Activated T-helper 17 cell treated with anti-CD3 and anti-CD28 coated beads, Interleukin-2, amount 50 U/mL, for 72 hours (primary cell): Measurements from ENCODE around the gene KIAA0753. TPM values are rescaled to one million over a fixed set of nuclear protein-coding genes. Genes with fewer than 3 reads are reported as not detected.
A peak's percentile ranks its signal among the peaks of the same experiment; 100 is the strongest.
"Not testable (repeated sequence)": the region's sequence is repeated elsewhere in the genome, so short reads cannot be mapped to it uniquely, and the experiment has no call there.

ENCODE experiments used
- ATAC-seq: fragments of 150-1000 bp; cut with Tn5 transposase; replicated peaks from 2 replicates; pipeline ENCODE4 v1.10.0; 2021; ENCODE audit warnings: mild to moderate bottlenecking, moderate library complexity
- H3K27ac Mint-ChIP-seq: one replicate; pipeline ENCODE4 v1.8.0; 2022; ENCODE audit warnings: mixed read lengths
- H3K27me3 Mint-ChIP-seq: one replicate; pipeline ENCODE4 v1.8.0; 2022; ENCODE audit warnings: mixed read lengths
- H3K36me3 Mint-ChIP-seq: one replicate; pipeline ENCODE4 v1.8.0; 2022; ENCODE audit warnings: low read depth, mild to moderate bottlenecking, mixed read lengths
- H3K4me1 Mint-ChIP-seq: one replicate; pipeline ENCODE4 v1.8.0; 2022; ENCODE audit warnings: mixed read lengths
- H3K4me3 Mint-ChIP-seq: one replicate; pipeline ENCODE4 v1.8.0; 2022; ENCODE audit warnings: mild to moderate bottlenecking, mixed read lengths
- H3K9me3 Mint-ChIP-seq: one replicate; pipeline ENCODE4 v1.8.0; 2022; ENCODE audit warnings: mixed read lengths
- total RNA-seq, 2 donors: library from RNA; stranded (reverse); gene quantifications; one replicate each; pipeline ENCODE4 v1.2.3, GENCODE V29; 2022

KIAA0753 gene
- total RNA-seq, 2 donors from 2014 or later, result 17.6 to 24.2 TPM

DNA sequence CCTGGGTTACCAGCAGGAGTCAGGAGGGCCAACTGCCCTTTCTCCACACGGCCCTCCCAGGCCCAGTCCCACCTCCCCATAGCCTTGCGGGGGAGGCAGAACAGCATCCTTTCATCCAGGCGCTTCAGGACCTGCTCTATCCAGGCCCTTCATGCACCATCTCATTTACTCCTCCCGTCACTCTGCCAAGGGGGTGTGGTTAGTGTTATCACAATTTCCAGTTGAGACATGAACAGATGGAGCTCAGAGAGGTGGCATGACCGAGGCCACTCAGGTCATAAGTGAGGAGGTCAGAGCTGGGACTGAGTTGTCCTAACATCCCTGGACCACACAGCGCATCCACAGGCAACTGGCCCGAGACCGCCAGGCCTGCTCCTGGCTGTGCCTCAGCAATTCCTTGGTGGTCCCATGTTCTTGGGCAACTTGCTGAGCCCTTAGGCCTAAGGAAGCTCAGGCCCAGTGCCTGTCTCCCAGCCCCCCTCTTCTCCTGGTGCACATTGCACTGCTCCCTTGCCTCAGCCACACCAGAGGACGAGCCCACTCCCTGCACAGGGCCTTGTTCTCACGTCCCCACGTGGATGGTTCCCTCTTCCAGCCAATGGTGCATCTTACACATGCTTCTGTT is 34.8 kb upstream of the KIAA0753 start:
- no peak overlapping the region for H3K4me3 Mint-ChIP-seq
- H3K36me3 Mint-ChIP-seq, result no peaks in the 10 kb centered on the region
- ATAC-seq, result no peak

DNA sequence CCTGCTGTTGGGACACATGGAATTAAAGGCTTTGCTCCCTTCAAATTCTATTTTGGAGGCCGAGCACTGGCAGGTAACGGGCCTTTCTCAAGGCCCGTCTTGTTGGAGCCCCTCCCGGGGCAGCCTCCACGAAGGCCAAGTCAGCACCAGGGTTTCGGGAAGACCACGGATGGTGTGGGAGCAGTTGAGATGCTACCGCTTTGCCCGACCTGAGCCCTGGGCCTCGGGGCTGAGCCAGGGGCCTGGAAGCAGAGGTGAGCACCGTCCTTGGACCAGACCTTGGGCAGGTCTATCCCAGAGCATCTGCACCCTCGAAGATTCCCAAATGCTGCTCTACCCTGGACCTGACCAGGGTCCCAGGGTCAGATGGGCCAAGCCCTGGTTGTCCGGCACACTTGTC is 34.1 kb upstream of the KIAA0753 start:
- no peak overlapping the region for H3K4me3 Mint-ChIP-seq
- ATAC-seq, result no peak
- H3K9me3 Mint-ChIP-seq, result no peaks in the 10 kb centered on the region
- peaks cover 4% of the 10 kb centered on the region for H3K4me1 Mint-ChIP-seq
- no peak overlapping the region for H3K27ac Mint-ChIP-seq
- H3K27me3 Mint-ChIP-seq, result peaks cover 7% of the 10 kb centered on the region
- no peaks in the 10 kb centered on the region for H3K36me3 Mint-ChIP-seq

More for the DNA sequence above, 34.8 kb upstream of the KIAA0753 start:
- Mint-ChIP-seq H3K27ac (no peak overlapping the region), H3K27me3 (peaks cover 11% of the 10 kb centered on the region), H3K4me1 (peaks cover 4% of the 10 kb centered on the region), H3K9me3 (no peaks in the 10 kb centered on the region)

DNA sequence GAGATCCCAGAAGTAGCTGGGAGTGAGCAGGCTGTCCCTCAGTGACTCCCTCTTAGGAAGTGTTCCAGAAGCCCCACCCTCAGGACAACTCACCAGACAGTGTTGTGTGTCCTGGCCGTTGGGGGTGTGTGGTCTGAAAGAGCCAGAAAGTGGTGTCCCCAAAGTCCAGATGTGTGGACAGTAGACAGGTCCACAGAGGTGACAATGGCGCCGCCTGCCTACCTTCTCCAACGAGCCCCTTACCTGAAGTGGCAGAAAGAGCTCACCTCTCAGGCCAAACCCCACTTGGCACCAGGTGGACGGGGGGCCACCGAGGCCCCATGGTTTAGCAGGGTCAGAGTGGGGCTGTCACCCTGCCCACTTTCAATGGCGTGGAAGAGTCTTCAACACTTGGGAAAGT is 30.9 kb upstream of the KIAA0753 start:
- H3K4me1 Mint-ChIP-seq, result no peaks in the 10 kb centered on the region
- H3K27me3 Mint-ChIP-seq, result no peaks in the 10 kb centered on the region
- no peaks in the 10 kb centered on the region for H3K36me3 Mint-ChIP-seq
- no peak for ATAC-seq
- H3K27ac Mint-ChIP-seq, result no peak overlapping the region
- H3K9me3 Mint-ChIP-seq, result no peaks in the 10 kb centered on the region
- no peak overlapping the region for H3K4me3 Mint-ChIP-seq

DNA sequence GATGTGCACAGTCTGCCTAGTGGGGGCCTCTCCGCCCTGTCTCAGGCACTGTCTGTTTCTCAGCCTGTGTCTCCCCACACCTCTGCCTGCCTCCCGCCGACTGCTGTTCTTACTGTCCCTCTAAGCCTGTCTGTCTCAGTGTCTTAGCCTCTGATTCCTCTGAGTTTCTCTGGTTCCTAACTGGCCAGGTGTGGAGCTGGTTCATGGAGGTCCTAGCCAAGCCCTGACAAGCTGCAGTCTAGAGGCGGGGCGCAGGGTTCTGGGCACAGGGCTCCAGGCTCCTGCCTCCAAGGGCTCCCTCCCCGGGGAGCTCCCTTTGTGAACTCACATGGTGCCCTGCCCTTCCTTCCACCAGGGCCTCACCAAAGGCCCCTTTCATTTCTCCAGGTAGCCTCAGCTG is 30.5 kb upstream of the KIAA0753 start:
- H3K36me3 Mint-ChIP-seq, result no peaks in the 10 kb centered on the region
- no peaks in the 10 kb centered on the region for H3K27me3 Mint-ChIP-seq
- no peak overlapping the region for H3K27ac Mint-ChIP-seq
- no peaks in the 10 kb centered on the region for H3K9me3 Mint-ChIP-seq
- no peaks in the 10 kb centered on the region for H3K4me1 Mint-ChIP-seq
- no peak overlapping the region for H3K4me3 Mint-ChIP-seq
- no peak for ATAC-seq

DNA sequence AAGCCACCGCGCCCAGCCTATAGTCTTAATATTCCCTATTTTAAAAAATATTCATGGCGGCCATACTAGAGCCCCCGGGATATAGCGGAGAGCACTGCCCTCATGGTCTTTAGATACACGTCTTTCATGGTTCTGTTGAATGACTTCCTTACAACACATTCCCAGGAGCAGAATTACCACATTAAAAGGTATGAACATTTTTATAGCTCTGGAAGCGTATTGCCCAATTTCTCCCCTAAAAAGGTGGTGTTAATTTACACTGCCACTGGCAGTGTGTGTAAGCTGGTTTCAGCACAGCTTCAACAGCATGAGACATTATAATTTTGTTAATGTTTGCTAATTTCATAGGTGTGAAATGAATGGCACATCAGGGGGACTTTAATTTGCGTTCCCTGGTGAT is 30.1 kb upstream of the KIAA0753 start:
- Mint-ChIP-seq H3K36me3 (no peaks in the 10 kb centered on the region), H3K27me3 (no peaks in the 10 kb centered on the region), H3K9me3 (no peaks in the 10 kb centered on the region), H3K4me1 (no peaks in the 10 kb centered on the region), H3K4me3 (no peak overlapping the region), H3K27ac (no peak overlapping the region)
- ATAC-seq, result no peak

DNA sequence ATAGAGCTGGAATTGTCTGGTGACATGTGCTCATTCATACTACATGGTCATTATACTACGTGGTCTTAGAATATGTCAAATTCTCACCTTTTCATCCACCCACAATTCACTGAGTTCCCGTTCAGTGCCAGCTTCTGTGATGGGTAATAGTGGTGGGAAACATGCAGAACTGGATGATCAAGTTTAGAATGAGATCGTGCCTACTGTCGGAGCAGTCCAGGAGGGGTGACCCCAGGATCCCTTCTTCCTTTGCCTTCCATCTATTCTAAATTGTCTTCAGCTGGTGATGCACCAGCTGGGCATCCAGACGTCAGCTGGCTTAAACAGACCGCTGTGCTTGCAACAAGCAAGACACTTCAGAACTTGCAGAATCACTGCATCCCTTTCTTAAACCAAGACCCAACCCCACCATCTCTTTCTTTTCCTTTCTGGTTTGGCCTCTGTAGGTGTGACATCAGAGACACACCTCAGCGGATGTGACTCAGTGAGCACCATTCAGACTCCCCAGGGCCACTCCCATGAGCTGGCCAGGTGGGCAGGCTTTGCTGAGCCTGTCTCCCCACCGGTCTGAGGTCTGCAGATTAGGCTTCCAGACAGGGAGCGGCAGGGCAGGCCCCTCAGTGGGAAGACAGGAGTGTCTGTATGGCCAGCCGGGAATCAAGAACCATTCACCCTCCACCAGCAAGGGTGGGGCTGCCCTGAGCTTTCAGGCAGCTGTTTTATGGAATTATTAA is 29.1 kb upstream of the KIAA0753 start:
- no peaks in the 10 kb centered on the region for H3K9me3 Mint-ChIP-seq
- H3K36me3 Mint-ChIP-seq, result no peaks in the 10 kb centered on the region
- ATAC-seq, result peak; percentile 43

DNA sequence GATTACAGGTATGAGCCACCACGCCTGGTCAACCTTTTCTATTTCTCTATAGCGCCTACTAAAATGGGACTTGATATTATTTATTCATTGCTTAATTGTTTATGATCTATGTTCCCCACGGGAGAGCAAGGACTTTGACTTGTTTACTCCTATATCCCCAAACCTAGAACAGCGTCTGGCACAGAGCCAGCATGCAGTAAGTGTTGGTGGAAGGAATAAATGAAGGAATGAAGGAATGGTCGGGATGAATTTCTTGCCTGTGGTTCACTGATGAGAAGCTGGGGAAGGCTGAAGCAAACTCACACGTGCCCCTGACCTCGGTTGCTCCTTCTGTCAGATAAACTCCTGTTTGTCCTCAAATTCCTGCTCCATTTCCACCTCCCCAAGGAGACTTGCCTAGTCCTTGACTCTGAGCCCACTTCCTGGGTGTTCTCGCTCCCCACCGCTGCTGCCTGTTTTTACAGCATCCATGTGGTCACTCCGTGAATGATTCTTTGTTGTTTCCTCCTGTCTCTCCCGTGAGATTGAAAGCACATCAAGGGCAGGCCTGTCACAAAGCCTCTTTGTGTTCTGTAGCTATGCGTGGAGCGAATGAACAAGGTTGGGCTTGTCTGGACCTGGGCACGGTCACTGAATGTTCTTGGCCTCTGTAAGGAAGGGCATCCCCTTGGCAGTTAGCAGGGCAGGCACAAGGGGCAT is 28.4 kb upstream of the KIAA0753 start:
- H3K4me1 Mint-ChIP-seq, result no peaks in the 10 kb centered on the region
- ATAC-seq, result no peak

More for the DNA sequence above, 29.1 kb upstream of the KIAA0753 start:
- H3K27me3 Mint-ChIP-seq, result no peaks in the 10 kb centered on the region
- no peak overlapping the region for H3K27ac Mint-ChIP-seq
- no peak overlapping the region for H3K4me3 Mint-ChIP-seq
- H3K4me1 Mint-ChIP-seq, result no peaks in the 10 kb centered on the region

DNA sequence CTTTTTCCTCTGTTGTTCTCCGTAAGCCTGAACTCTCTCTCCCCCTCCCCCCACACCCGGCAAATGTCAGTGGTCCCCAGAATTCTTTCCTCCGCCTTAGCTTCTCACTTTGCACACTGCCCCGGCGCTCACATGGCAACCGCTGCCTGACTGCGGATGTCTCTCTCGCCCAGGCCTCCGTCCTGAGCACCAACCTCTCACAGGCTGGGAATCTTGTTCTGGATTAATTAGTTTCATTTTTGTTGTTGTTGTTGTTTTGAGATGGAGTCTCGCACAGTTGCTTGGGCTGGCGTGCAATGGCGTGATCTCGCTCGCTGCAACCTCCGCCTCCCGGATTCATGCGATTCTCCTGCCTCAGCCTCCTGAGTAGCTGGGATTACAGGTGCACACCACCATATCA is 27.7 kb upstream of the KIAA0753 start:
- no peaks in the 10 kb centered on the region for H3K36me3 Mint-ChIP-seq
- no peaks in the 10 kb centered on the region for H3K9me3 Mint-ChIP-seq
- H3K27ac Mint-ChIP-seq, result no peak overlapping the region
- H3K27me3 Mint-ChIP-seq, result no peaks in the 10 kb centered on the region
- ATAC-seq, result no peak
- no peaks in the 10 kb centered on the region for H3K4me1 Mint-ChIP-seq
- H3K4me3 Mint-ChIP-seq, result no peak overlapping the region

More for the DNA sequence above, 28.4 kb upstream of the KIAA0753 start:
- no peak overlapping the region for H3K4me3 Mint-ChIP-seq
- no peak overlapping the region for H3K27ac Mint-ChIP-seq
- H3K27me3 Mint-ChIP-seq, result no peaks in the 10 kb centered on the region
- no peaks in the 10 kb centered on the region for H3K36me3 Mint-ChIP-seq
- H3K9me3 Mint-ChIP-seq, result no peaks in the 10 kb centered on the region

DNA sequence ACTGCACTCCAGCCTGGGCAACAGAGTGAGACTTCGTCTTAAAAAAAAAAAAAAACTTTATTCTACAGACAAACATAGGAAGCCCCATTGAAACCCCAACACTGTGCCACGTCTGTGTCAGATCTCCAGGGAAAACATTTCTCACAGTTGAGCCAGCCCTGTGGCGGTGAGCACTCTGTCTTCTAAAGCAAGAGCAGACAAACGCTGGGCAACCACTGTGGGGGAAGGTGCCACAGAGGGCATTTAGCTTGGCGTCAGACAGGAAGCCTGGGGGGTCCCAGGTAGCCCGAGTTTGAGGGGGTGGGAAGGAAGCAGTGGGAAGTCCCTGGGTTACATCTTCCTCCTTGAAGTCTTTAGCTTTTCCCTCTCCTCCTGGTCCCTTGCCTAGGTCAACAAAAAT is 27.0 kb upstream of the KIAA0753 start:
- ATAC-seq, result no peak
- Mint-ChIP-seq H3K27ac (no peak overlapping the region), H3K9me3 (no peaks in the 10 kb centered on the region), H3K36me3 (peaks cover 5% of the 10 kb centered on the region), H3K4me3 (no peak overlapping the region), H3K27me3 (no peaks in the 10 kb centered on the region), H3K4me1 (no peaks in the 10 kb centered on the region)

DNA sequence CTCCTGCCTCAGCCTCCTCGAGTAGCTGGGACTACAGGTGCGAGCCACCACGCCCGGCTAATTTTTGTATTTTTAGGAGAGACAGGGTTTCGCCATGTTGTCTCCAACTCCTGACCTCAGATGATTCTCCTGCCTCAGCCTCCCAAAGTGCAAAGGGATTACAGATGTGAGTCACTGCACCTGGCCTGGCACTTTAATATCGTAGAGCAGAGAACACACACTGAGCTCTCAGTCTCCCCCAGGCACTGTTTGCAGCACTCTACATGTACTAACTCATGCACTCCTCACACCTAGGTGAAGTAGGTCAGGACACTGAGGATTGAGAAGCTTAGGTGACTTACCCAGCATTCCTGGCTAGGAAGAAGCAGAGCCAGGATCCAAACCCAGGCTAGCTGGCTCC is 26.0 kb upstream of the KIAA0753 start:
- Mint-ChIP-seq H3K9me3 (no peaks in the 10 kb centered on the region), H3K27me3 (no peaks in the 10 kb centered on the region), H3K36me3 (peaks cover 5% of the 10 kb centered on the region), H3K27ac (no peak overlapping the region), H3K4me3 (no peak overlapping the region), H3K4me1 (no peaks in the 10 kb centered on the region)
- no peak for ATAC-seq

DNA sequence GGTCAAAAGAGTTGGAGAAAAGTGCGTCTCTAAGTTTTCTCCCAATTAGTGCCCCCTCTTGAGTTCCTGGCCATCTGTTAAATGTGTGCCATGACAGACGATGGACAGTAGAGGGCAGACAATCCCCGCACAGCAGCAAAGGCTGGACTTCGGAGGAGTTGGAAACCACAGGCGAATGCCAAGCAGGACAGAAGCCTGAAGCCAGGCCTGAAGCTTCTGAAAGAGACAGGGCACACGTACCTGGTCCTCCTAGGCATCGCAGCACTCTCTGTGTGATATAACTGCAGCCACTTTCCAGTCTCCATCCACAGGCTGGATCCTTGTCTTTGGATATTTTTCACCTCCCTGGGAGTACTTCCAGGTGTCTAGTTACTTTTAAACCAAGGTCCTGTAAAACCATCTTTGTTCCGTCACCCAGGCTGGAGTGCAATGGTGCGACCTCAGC is 25.6 kb upstream of the KIAA0753 start:
- peak; percentile 76 for ATAC-seq
- H3K36me3 Mint-ChIP-seq, result peaks cover 5% of the 10 kb centered on the region
- no peak overlapping the region for H3K27ac Mint-ChIP-seq
- H3K9me3 Mint-ChIP-seq, result no peaks in the 10 kb centered on the region
- H3K4me3 Mint-ChIP-seq, result no peak overlapping the region
- no peaks in the 10 kb centered on the region for H3K27me3 Mint-ChIP-seq
- H3K4me1 Mint-ChIP-seq, result peaks cover 3% of the 10 kb centered on the region

DNA sequence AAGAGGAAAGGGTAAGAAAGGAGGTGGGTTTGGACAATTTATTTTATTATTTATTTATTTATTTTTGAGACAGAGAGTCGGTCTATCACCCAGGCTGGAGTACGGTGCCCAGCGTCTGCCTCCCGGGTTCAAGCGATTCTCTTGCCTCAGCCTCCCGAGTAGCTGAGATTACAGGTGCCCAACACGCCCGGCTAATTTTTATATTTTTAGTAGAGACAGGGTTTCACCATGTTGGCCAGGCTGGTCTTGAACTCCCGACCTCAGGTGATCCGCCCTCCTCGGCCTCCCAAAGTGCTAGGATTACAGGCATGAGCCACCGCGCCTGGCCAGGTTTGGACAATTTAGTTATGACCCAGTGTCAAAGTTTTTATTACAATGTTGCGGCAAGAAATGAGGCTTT is 22.7 kb upstream of the KIAA0753 start:
- ATAC-seq, H3K9me3 Mint-ChIP-seq, H3K27ac Mint-ChIP-seq, H3K4me3 Mint-ChIP-seq, H3K27me3 Mint-ChIP-seq, H3K36me3 Mint-ChIP-seq: not testable (repeated sequence)
- H3K4me1 Mint-ChIP-seq, result peaks cover 22% of the 10 kb centered on the region

DNA sequence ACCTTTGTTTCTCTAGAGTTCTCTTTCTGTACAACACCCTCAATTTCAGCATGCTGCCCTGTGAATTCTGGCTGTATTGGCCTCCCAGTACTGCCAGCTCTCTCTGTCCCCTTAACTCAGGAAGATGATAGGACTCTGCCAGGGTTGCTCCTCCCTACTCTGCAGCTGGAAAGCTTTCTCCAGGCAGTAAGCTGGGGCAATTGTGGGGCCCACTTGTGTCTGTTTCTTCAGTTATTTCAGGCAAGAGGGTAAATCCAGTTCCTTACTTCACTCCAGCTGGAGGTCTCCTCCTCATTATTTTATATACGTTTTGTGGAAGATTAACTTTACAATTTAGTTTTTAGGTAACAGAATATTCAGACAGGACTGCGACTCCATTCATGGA is 20.9 kb upstream of the KIAA0753 start:
- H3K4me1 Mint-ChIP-seq, result peaks cover 28% of the 10 kb centered on the region

DNA sequence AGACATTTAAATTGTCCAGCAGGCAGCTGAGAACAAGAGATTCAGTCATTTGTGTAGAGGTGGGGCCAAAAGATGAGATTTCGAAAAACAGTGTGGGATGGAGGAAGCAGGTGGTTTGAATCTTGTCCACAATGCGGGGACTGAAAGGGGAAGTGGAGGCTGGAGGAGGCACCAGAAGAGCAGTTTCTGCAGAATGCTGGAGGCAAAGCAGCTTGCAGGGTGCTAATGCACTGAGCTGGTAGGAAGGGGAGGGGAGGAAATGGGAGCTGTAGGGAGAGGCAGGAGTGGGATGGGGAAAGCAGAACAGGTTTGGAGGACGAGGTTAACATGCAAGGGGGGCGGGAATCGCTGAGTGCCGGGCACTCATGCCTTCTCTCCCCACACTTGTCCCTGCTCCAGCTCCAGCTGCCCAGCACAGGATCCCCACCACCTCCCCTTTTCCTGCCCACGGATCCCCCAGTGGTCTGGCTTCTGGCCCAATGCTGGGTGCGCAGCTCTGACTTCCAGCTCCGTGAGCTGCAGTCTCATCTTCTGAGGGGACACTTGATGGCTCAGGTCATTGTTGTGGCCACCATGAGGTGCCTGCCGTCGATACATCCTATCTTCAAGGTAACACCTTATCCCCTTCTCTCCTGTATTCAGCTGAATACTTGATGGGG is 20.4 kb upstream of the KIAA0753 start:
- Mint-ChIP-seq H3K27me3 (no peaks in the 10 kb centered on the region), H3K36me3 (peaks cover 5% of the 10 kb centered on the region), H3K27ac (peak overlapping the region; percentile 8), H3K9me3 (no peaks in the 10 kb centered on the region), H3K4me1 (peaks cover 28% of the 10 kb centered on the region), H3K4me3 (peak overlapping the region; percentile 19)
- peak; percentile 65 for ATAC-seq

More for the DNA sequence above, 20.9 kb upstream of the KIAA0753 start:
- Mint-ChIP-seq H3K27me3 (no peaks in the 10 kb centered on the region), H3K36me3 (peaks cover 5% of the 10 kb centered on the region), H3K27ac (no peak overlapping the region), H3K9me3 (no peaks in the 10 kb centered on the region), H3K4me3 (peak overlapping the region; percentile 19)
- ATAC-seq, result no peak
